Heart left ventricle (tissue), 16 donors: ENCODE results near the gene SNX4. TPM values are rescaled to one million over a fixed set of nuclear protein-coding genes. Genes with fewer than 3 reads are reported as not detected.

Source experiments
- ATAC-seq, 4 donors: fragments of 200-7000 bp; cut with Tn5 transposase; one replicate each; pipeline ENCODE4 v1.9.1; 2020 to 2022; ENCODE audit warnings: moderate library complexity in 4 of 4, mild to moderate bottlenecking in 3 of 4, moderate number of reproducible peaks in 1 of 4
- DNase-seq, 5 donors: peaks; one replicate each; pipeline ENCODE4 v3.0.0-alpha.2; 2020
- H3K27ac ChIP-seq, 12 donors: fragments of 200-600 bp; sonication (generic) in 4 of 12; one replicate each; pipeline versions ENCODE4 v1.5.0 to v1.8.0; 2016 to 2022; ENCODE audit warnings: mild to moderate bottlenecking in 2 of 12
- H3K27me3 ChIP-seq, 9 donors: fragments of 200-600 bp; sonication (generic) in 2 of 9; one replicate each; pipeline versions ENCODE4 v1.5.1 to v1.8.0; 2016 to 2022; ENCODE audit warnings: mild to moderate bottlenecking in 3 of 9
- H3K36me3 ChIP-seq, 9 donors: fragments of 200-600 bp; sonication (generic) in 2 of 9; one replicate each; pipeline versions ENCODE4 v1.5.0 to v1.8.0; 2018 to 2022; ENCODE audit warnings: mild to moderate bottlenecking in 2 of 9
- H3K4me1 ChIP-seq, 12 donors: fragments of 200-600 bp; sonication (generic) in 4 of 12; one replicate each; pipeline versions ENCODE4 v1.5.0 to v1.8.0; 2016 to 2022; ENCODE audit warnings: mild to moderate bottlenecking in 3 of 12
- H3K4me3 ChIP-seq, 12 donors: fragments of 200-600 bp; sonication (generic) in 4 of 12; one replicate each; pipeline versions ENCODE4 v1.5.0 to v1.8.0; 2017 to 2022; ENCODE audit warnings: mild to moderate bottlenecking in 9 of 12, moderate library complexity in 4 of 12
- H3K9me3 ChIP-seq, 12 donors: fragments of 200-600 bp; sonication (generic) in 4 of 12; one replicate each; pipeline versions ENCODE4 v1.5.0 to v1.8.0; 2016 to 2022; ENCODE audit warnings: mild to moderate bottlenecking in 1 of 12
- CTCF ChIP-seq, 12 donors: fragments of 200-600 bp; sonication (generic) in 4 of 12; IDR thresholded peaks; one replicate each; pipeline versions ENCODE4 v1.5.0 to v1.8.0; 2018 to 2022; ENCODE audit warnings: antibody characterized with exemption in 12 of 12, mild to moderate bottlenecking in 5 of 12
- POLR2A ChIP-seq, 2 donors: fragments of 450-650 bp; IDR thresholded peaks; one replicate each; pipeline ENCODE4 v1.6.1; 2017; ENCODE audit warnings: antibody characterized with exemption in 2 of 2, mild to moderate bottlenecking in 2 of 2, moderate library complexity in 2 of 2
- WGBS, 4 donors: extraction: QIAGEN DNeasy Blood & Tissue Kit in 2 of 4; methylation state at CpG; one replicate each; pipeline versions ENCODE4 v1.1.5 to v1.1.7; 2013 to 2018; 5-methylcytosine and 5-hydroxymethylcytosine counted together
- intact Hi-C, 10 donors: fragments of 100-400 bp; cut with DNase I; formaldehyde crosslinking; loops; one replicate each; pipeline versions ENCODE4 v1.11.1 to v1.14.2; 2022
- polyA plus RNA-seq, 2 donors: library from polyadenylated mRNA; stranded (reverse); fragments of 200-250 nt; gene quantifications; one replicate each; pipeline ENCODE4 v1.2.3, GENCODE V29; 2013
- total RNA-seq, 9 donors: library from RNA; depleted of rRNA in 2 of 9; stranded (reverse); fragments of >200 nt in 2 of 9; fragmentation: NEBNext Ultra II Directional in 3 of 9; extraction: Animal tissue kit (Norgen Biotek cat#: 25700) in 3 of 9; gene quantifications; one replicate each; pipeline versions ENCODE4 v1.1.0 to v1.2.4, GENCODE V29; 2016 to 2023
- donor health status: ischemic (EF 13 %, LVEDD 7.1; RV severe dilation, severe dysfunction).
- donor health status: healthy with polysubstance abuse.
- donor health status: DM: no; HTN: yes; CAD: no.
- donor health status: DM: no; HTN: no; CAD: no.
- donor health status: ischemic (EF 25% LVEDD 6.9; RV normal size, moderate dysfunction).
- donor health status: ischemic (EF 25% LVEDD 5.7; RV mildly dilated, moderate dysfunction).
- donor health status: healthy.
- donor health status: DM: yes; HTN: yes; CAD: no.
- donor health status: ischemic (EF 35%, LVEDD 5.7; RV mildly dilated, moderate dysfunction).
- donor health status: nonischemic (EF 11% LVEDD 7.7; RV severe dilation, severe dysfunction).
- donor health status: DM: yes; HTN: yes; CAD: no.
- donor health status: PGD.
- donor health status: ischemic (EF 29% LVEDD 5.4; RV normal size, mild dysfunction).
- donor health status: nonischemic (EF 23%, LVEDD 6.1; RV moderate dilation, normal function).

Gene SNX4
- total and polyA plus RNA-seq, 11 donors = 9.8 to 33.8 (median 23.1) TPM

GRCh38 chr3:125480656-125481374, 39.2 kb downstream of the SNX4 start:
- no peaks in the 10 kb centered on the region for H3K4me1 ChIP-seq
- TF ChIP-seq POLR2A (IDR thresholded peaks at IDR 0.05) (no peak), CTCF (IDR thresholded peaks at IDR 0.05) (no peak)
- ATAC-seq (no peak), DNase-seq (no peak)
- H3K27me3 ChIP-seq = no peaks in the 10 kb centered on the region
- H3K36me3 ChIP-seq = peaks cover 0 to 80% (median 67%) of the 10 kb centered on the region in 9 donors
- H3K4me3 ChIP-seq = no peak overlapping the region
- H3K9me3 ChIP-seq = no peaks in the 10 kb centered on the region
- WGBS, 4 donors = 72 to 75% (median 73%) methylated on average over 2 of the region's 2 CpGs
- H3K27ac ChIP-seq = no peak overlapping the region
- intact Hi-C loops = loop anchor here in 1 of 10 donors (10.0 kb wide), 1 partner anchor 104 kb away; no protein-coding TSS in a partner anchor

GRCh38 chr3:125479091-125479490, 40.9 kb downstream of the SNX4 start:
- H3K9me3 ChIP-seq = no peaks in the 10 kb centered on the region
- TF ChIP-seq CTCF (IDR thresholded peaks at IDR 0.05) = no peak
- no peak for TF ChIP-seq POLR2A (IDR thresholded peaks at IDR 0.05)
- no peaks in the 10 kb centered on the region for H3K27me3 ChIP-seq
- DNase-seq (no peak), ATAC-seq (no peak)
- H3K36me3 ChIP-seq = peaks cover 0 to 86% (median 70%) of the 10 kb centered on the region in 9 donors
- intact Hi-C loops = no loop called here
- H3K4me1 ChIP-seq = no peaks in the 10 kb centered on the region
- 97 to 99% (median 99%) methylated on average over 4 of the region's 4 CpGs for WGBS, 4 donors
- H3K27ac ChIP-seq = no peak overlapping the region
- H3K4me3 ChIP-seq = no peak overlapping the region

- ATAC-seq = no peak
- no peak for DNase-seq
- WGBS, 4 donors = 86 to 97% (median 89%) methylated on average over 2 of the region's 2 CpGs
- intact Hi-C loops = no loop called here
- H3K27me3 ChIP-seq = no peaks in the 10 kb centered on the region
- peaks cover 0 to 91% (median 77%) of the 10 kb centered on the region in 9 donors for H3K36me3 ChIP-seq
- no peaks in the 10 kb centered on the region for H3K4me1 ChIP-seq
- H3K9me3 ChIP-seq = no peaks in the 10 kb centered on the region
- no peak overlapping the region for H3K4me3 ChIP-seq
- H3K27ac ChIP-seq = no peak overlapping the region
- no peak for TF ChIP-seq POLR2A (IDR thresholded peaks at IDR 0.05)
Observed at GRCh38 chr3:125478326-125478725, 41.7 kb downstream of the SNX4 start.

GRCh38 chr3:125477701-125478100, 42.3 kb downstream of the SNX4 start:
- ATAC-seq (no peak), DNase-seq (no peak)
- Histone ChIP-seq H3K9me3 (no peaks in the 10 kb centered on the region), H3K27ac (no peak overlapping the region), H3K27me3 (no peaks in the 10 kb centered on the region), H3K36me3 (peaks cover 0 to 96% (median 78%) of the 10 kb centered on the region in 9 donors), H3K4me3 (no peak overlapping the region), H3K4me1 (no peaks in the 10 kb centered on the region)
- 93 to 94% (median 93%) methylated on average over 1 of the region's 1 CpG for WGBS, 4 donors
- intact Hi-C loops = no loop called here
- TF ChIP-seq POLR2A (IDR thresholded peaks at IDR 0.05) (no peak), CTCF (IDR thresholded peaks at IDR 0.05) (no peak)
